HG03064 (cell line): ENCODE data around the gene NACAD.
"Not testable (repeated sequence)": the region's sequence is repeated elsewhere in the genome, so short reads cannot be mapped to it uniquely, and the experiment has no call there.

Experiments used
- ATAC-seq: cut with Tn5 transposase; IDR thresholded peaks from one replicate; pipeline ENCODE4 v1.9.1; 2021; ENCODE audit warnings: low read depth; ENCODE audit not compliant: unreplicated experiment

Gene NACAD

GRCh38 chr7:45118292-45118691 lies 29.5 kb upstream of the NACAD start:
- no peak for ATAC-seq

GRCh38 chr7:45117582-45117981 lies 28.8 kb upstream of the NACAD start:
- ATAC-seq = no peak

GRCh38 chr7:45116048-45116447 lies 27.3 kb upstream of the NACAD start:
- no peak for ATAC-seq

GRCh38 chr7:45114926-45115325 lies 26.2 kb upstream of the NACAD start:
- ATAC-seq = no peak

GRCh38 chr7:45114257-45114656 lies 25.5 kb upstream of the NACAD start:
- ATAC-seq = not testable (repeated sequence)

GRCh38 chr7:45112648-45113047 lies 23.9 kb upstream of the NACAD start:
- no peak for ATAC-seq

- peak; percentile 95 for ATAC-seq
Measured at GRCh38 chr7:45111298-45112223, 22.8 kb upstream of the NACAD start, which contains the start of gene TBRG4. TSS of gene TBRG4 (minus strand) at chr7:45111697. CDS start at chr7:45109237, 2,460 bp downstream.

- no peak for ATAC-seq
Measured at GRCh38 chr7:45108863-45109262, 20.1 kb upstream of the NACAD start.

GRCh38 chr7:45107356-45107755 lies 18.6 kb upstream of the NACAD start:
- ATAC-seq = no peak

GRCh38 chr7:45106820-45107219 lies 18.1 kb upstream of the NACAD start:
- ATAC-seq = no peak

- no peak for ATAC-seq
Measured at GRCh38 chr7:45105588-45106188, 16.9 kb upstream of the NACAD start.

- no peak for ATAC-seq
Measured at GRCh38 chr7:45104844-45105587, 16.2 kb upstream of the NACAD start.

GRCh38 chr7:45103958-45104843 lies 15.4 kb upstream of the NACAD start:
- no peak for ATAC-seq

- no peak for ATAC-seq
Measured at GRCh38 chr7:45102785-45103712, 14.3 kb upstream of the NACAD start.

- no peak for ATAC-seq
Measured at GRCh38 chr7:45101748-45102147, 13.0 kb upstream of the NACAD start.

GRCh38 chr7:45100761-45101480 lies 12.2 kb upstream of the NACAD start:
- ATAC-seq = no peak

- no peak for ATAC-seq
Measured at GRCh38 chr7:45099891-45100760, 11.4 kb upstream of the NACAD start.
